Measurements from ENCODE around the gene RAB5IF. TPM values are rescaled to one million over a fixed set of nuclear protein-coding genes. Genes with fewer than 3 reads are reported as not detected.

RAB5IF gene
- total RNA-seq, 1 experiment from 2014 or later: 118 TPM

- intact Hi-C loops (cut with micrococcal nuclease; ENCODE audit: unreplicated experiment) (loop anchor here (5.0 kb wide), 1 partner anchor 138 kb away; no protein-coding TSS in a partner anchor), in situ Hi-C loops (cut with HindIII; ENCODE audit: low pct_unique_long_range_greater_than_20kb, low sequenced_read_pairs) (no loop called here)
- Histone ChIP-seq H3K27me3 (ENCODE audit: control insufficient read depth, insufficient read depth, low read length) (no peaks in the 10 kb centered on the region), H3K4me3 (ENCODE audit: low read depth in 2 of 2, low read length in 2 of 2) (no peak overlapping the region), H3K9me3 (ENCODE audit: control insufficient read depth, insufficient read depth, low read depth, low read length) (no peaks in the 10 kb centered on the region), H3K36me3 (ENCODE audit: control insufficient read depth, insufficient read depth, low read length) (peaks cover 14% of the 10 kb centered on the region; the same call in 1 of the 2 replicates), H3K4me1 (ENCODE audit: control insufficient read depth, insufficient read depth, low read length) (no peaks in the 10 kb centered on the region), H3K27ac (ENCODE audit: low read length) (no peak overlapping the region)
- no peak for ATAC-seq
- ChIA-PET CTCF (interaction anchor here (0.5 to 1.2 kb wide), 2 partner anchors 57 to 141 kb away, joined by 3 to 4 read pairs; no protein-coding TSS in a partner anchor), POLR2A (no interaction called here)
- no peak for DNase-seq (ENCODE audit: low read depth, low spot score)
- no TSS peak for BruUV-seq (replicated peaks)
- no peak for TF ChIP-seq TCF7L2 (IDR thresholded peaks at IDR 0.05; ENCODE audit: low read depth, low read length)
- no peak for TF ChIP-seq REST (IDR thresholded peaks at IDR 0.05; ENCODE audit: insufficient read depth in 1 of 2, low read depth in 2 of 2, low read length in 1 of 2)
- no peak for TF ChIP-seq CTCF (IDR thresholded peaks at IDR 0.05)
- TF ChIP-seq POLR2AphosphoS5 (IDR thresholded peaks at IDR 0.05; ENCODE audit: low read depth, low read length): no peak
- TF ChIP-seq SIN3A (IDR thresholded peaks at IDR 0.05; ENCODE audit: borderline replicate concordance, insufficient read depth, low read depth, low read length): no peak
These were observed 8.4 kb downstream of the RAB5IF start for GRCh38 chr20:36613974-36614373.

GRCh38 chr20:36614781-36615557 lies 9.4 kb downstream of the RAB5IF start:
- H3K4me1 ChIP-seq (ENCODE audit: control insufficient read depth, insufficient read depth, low read length): no peaks in the 10 kb centered on the region
- no peak for DNase-seq (ENCODE audit: low read depth, low spot score)
- H3K36me3 ChIP-seq (ENCODE audit: control insufficient read depth, insufficient read depth, low read length): peaks cover 9% of the 10 kb centered on the region; the same call in 1 of the 2 replicates
- in situ Hi-C loops (cut with HindIII; ENCODE audit: low pct_unique_long_range_greater_than_20kb, low sequenced_read_pairs) (no loop called here), intact Hi-C loops (cut with micrococcal nuclease; ENCODE audit: unreplicated experiment) (loop anchor here (5.0 kb wide), 1 partner anchor 137 kb away; no protein-coding TSS in a partner anchor)
- no peak for ATAC-seq
- CTCF ChIA-PET: interaction anchor here (1.2 kb wide), 1 partner anchor 140 kb away, joined by 4 read pairs; no protein-coding TSS in a partner anchor
- H3K27ac ChIP-seq (ENCODE audit: low read length): no peak overlapping the region
- H3K4me3 ChIP-seq (ENCODE audit: low read depth in 2 of 2, low read length in 2 of 2): no peak overlapping the region
- no peaks in the 10 kb centered on the region for H3K9me3 ChIP-seq (ENCODE audit: control insufficient read depth, insufficient read depth, low read depth, low read length)
- no peak for TF ChIP-seq SIN3A (IDR thresholded peaks at IDR 0.05; ENCODE audit: borderline replicate concordance, insufficient read depth, low read depth, low read length)
- no peak for TF ChIP-seq REST (IDR thresholded peaks at IDR 0.05; ENCODE audit: insufficient read depth in 1 of 2, low read depth in 2 of 2, low read length in 1 of 2)
- TF ChIP-seq POLR2AphosphoS5 (IDR thresholded peaks at IDR 0.05; ENCODE audit: low read depth, low read length): no peak; the same call in 1 of the 2 replicates
- no peak for TF ChIP-seq TCF7L2 (IDR thresholded peaks at IDR 0.05; ENCODE audit: low read depth, low read length)
- no peak for TF ChIP-seq CTCF (IDR thresholded peaks at IDR 0.05)
- no peaks in the 10 kb centered on the region for H3K27me3 ChIP-seq (ENCODE audit: control insufficient read depth, insufficient read depth, low read length)
- BruUV-seq (replicated peaks): no TSS peak
- POLR2A ChIA-PET: no interaction called here

All from Panc1 (cell line).